HG02623 (cell line): Measurements from ENCODE around the gene ZKSCAN8.

ENCODE experiments used
- ATAC-seq: cut with Tn5 transposase; IDR thresholded peaks from one replicate; pipeline ENCODE4 v1.9.1; 2021; ENCODE audit warnings: moderate library complexity; ENCODE audit not compliant: unreplicated experiment

Gene ZKSCAN8

GRCh38 chr6:28205879-28206278 is 64.2 kb downstream of the ZKSCAN8 start:
- no peak for ATAC-seq

- no peak for ATAC-seq
These were observed 64.8 kb downstream of the ZKSCAN8 start for GRCh38 chr6:28206527-28206926.

- ATAC-seq = no peak
These were observed 65.3 kb downstream of the ZKSCAN8 start for GRCh38 chr6:28206928-28207509.

GRCh38 chr6:28207510-28208110 is 65.9 kb downstream of the ZKSCAN8 start:
- no peak for ATAC-seq

DNA sequence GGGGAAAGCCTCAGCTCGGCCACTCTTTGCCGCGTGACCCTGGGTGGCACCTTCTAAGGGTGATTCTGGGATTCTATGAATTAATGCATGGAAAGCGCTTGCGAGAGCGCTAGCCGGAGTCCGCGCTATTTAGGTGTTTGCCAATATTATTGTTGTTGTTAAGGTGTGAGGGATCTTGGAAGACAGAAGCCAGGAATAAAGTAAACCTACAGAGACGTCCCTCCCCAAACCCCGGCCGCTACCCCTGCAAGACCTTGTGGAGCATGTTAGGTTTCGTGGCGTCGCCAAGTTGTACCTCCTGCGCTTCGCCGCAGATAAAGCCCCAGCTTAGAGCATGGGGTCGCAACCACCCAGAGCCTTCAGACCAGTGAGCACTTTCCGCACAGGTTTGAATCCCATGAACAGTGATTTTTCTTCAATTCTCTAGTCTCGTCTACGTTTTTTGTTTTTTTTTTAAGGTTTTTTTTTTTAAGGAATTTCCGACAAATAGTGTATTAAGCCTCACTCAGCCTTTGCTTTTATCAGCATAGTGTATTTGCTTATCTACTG is 66.5 kb downstream of the ZKSCAN8 start:
- ATAC-seq = no peak
